ENCODE results near the gene ADH6. TPM values are rescaled to one million over a fixed set of nuclear protein-coding genes. Genes with fewer than 3 reads are reported as not detected.

ADH6 gene
- total and polyA plus RNA-seq, 9 of the 15 experiments (the other 6 are each of a cell fraction or from before 2014, with no cell fraction given): 0.13 TPM; not detected in 8

- CTCF ChIA-PET (ENCODE audit: low intra/inter-chr PET ratio): no interaction called here
- 0% methylated on average over 1 of the region's 1 CpG for WGBS (ENCODE audit: insufficient coverage, low coverage, missing lambda C conversion rate)
- DNase-seq (ENCODE audit: extremely low read depth in 1 of 4, low spot score in 3 of 4): no peak
- in situ Hi-C loops (cut with MboI): no loop called here
- BruUV-seq (replicated peaks): no TSS peak
- no peaks in the 10 kb centered on the region for H3K4me1 ChIP-seq (replicated peaks in 1 of 2; ENCODE audit: control insufficient read depth in 2 of 2, insufficient read depth in 2 of 2, low read length in 2 of 2)
- no peak overlapping the region for H3K4me2 ChIP-seq (ENCODE audit: insufficient read depth, low read length)
- intact Hi-C loops (cut with micrococcal nuclease): no loop called here
- FAIRE-seq: no peak
- H3K79me2 ChIP-seq (ENCODE audit: control insufficient read depth, insufficient read depth, low read length): no peaks in the 10 kb centered on the region
- no peak for ATAC-seq
- no peaks in the 10 kb centered on the region for H3K36me3 ChIP-seq (ENCODE audit: control insufficient read depth, insufficient read depth, low read length)
- no peak overlapping the region for H3K9ac ChIP-seq (ENCODE audit: insufficient read depth in 1 of 2, low read depth in 2 of 2, low read length in 2 of 2)
- no peak overlapping the region for H3K27ac ChIP-seq (ENCODE audit: extremely low read depth, low read depth, low read length)
- POLR2A ChIA-PET: no interaction called here
- H2AFZ ChIP-seq (ENCODE audit: low read depth, low read length): no peak overlapping the region
- no peaks in the 10 kb centered on the region for H3K9me1 ChIP-seq (ENCODE audit: control insufficient read depth, insufficient read depth, low read length)
- no peak overlapping the region for H3K4me3 ChIP-seq
- H4K20me1 ChIP-seq (replicated peaks; ENCODE audit: control insufficient read depth, insufficient read depth, low read length): no peaks in the 10 kb centered on the region
- H3K27me3 ChIP-seq (ENCODE audit: control insufficient read depth in 2 of 2, insufficient read depth in 2 of 2, low read length in 2 of 2): no peaks in the 10 kb centered on the region
- H3K9me3 ChIP-seq (replicated peaks; ENCODE audit: control insufficient read depth, insufficient read depth, low read depth, low read length): no peaks in the 10 kb centered on the region
- TF ChIP-seq ETS1 (conservative IDR thresholded peaks at IDR 0.05; ENCODE audit: control insufficient read depth, low read depth, low read length) (no peak), MCM2 (IDR thresholded peaks at IDR 0.05; ENCODE audit: low read depth) (no peak), ZNF41 (CRISPR knock-in tag; conservative IDR thresholded peaks at IDR 0.05) (no peak), TSC22D4 (tag; IDR thresholded peaks at IDR 0.05) (no peak), NCOA1 (IDR thresholded peaks at IDR 0.05; ENCODE audit: low read depth) (no peak), ZNF277 (CRISPR knock-in tag; IDR thresholded peaks at IDR 0.05; ENCODE audit: borderline replicate concordance) (no peak), RCOR1 (IDR thresholded peaks at IDR 0.05; ENCODE audit: borderline replicate concordance in 1 of 2, low read depth in 2 of 2, low read length in 2 of 2) (no peak), SAFB (IDR thresholded peaks at IDR 0.05; ENCODE audit: borderline replicate concordance, low read depth, low read length) (no peak), SP1 (CRISPR knock-in tag; IDR thresholded peaks at IDR 0.05) (no peak), GTF3C2 (IDR thresholded peaks at IDR 0.05; ENCODE audit: borderline replicate concordance, extremely low read depth, insufficient read length) (no peak), NR3C1 (CRISPR knock-in tag; IDR thresholded peaks at IDR 0.05) (no peak), HBP1 (CRISPR knock-in tag; IDR thresholded peaks at IDR 0.05) (no peak), FOXK2 (conservative IDR thresholded peaks at IDR 0.05 in 1 of 2, IDR thresholded peaks at IDR 0.05 in 1 of 2; ENCODE audit: low read depth in 2 of 2) (no peak), EZH2 (IDR thresholded peaks at IDR 0.05; ENCODE audit: borderline replicate concordance, low read depth, low read length) (no peak), GABPB1 (CRISPR knock-in tag; IDR thresholded peaks at IDR 0.05) (no peak), PHB2 (IDR thresholded peaks at IDR 0.05; ENCODE audit: low read depth) (no peak)
Observed at GRCh38 chr4:99200138-99200537, 18.9 kb downstream of the ADH6 start.

All from K562 (cell line).